HepG2 (cell line): ENCODE results near the gene TMEM132D.

Experiments used
- PHF20 ChIP-seq: sonication (generic); formaldehyde crosslinking; IDR thresholded peaks from 2 replicates; pipeline ENCODE4 v1.5.0; 2020; ENCODE audit warnings: mild to moderate bottlenecking, missing genetic modification reagents
- TCF7 ChIP-seq: sonication (generic); IDR thresholded peaks from 2 replicates; pipeline ENCODE4 v1.6.1; 2016; ENCODE audit warnings: antibody characterized with exemption, low read depth

DNA sequence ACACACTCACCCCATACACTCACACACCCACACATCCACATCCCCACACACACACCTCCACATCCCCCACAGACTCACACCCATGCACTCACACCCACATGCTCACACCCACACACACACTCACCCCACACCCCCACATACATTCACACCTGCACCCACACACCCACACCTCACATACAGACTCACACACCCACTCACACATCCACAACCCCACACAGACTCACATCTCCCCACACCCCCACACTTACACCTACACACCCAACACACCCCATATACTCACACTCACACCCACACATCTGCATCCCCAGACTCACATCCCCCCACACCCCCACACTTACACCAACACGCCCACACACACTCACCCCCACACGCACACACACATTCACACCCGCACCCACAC is 878.8 kb downstream of the TMEM132D start:
- TF ChIP-seq TCF7 (no peak), PHF20 (CRISPR knock-in tag) (no peak)
